Loucy (cell line): Measurements from ENCODE around the gene ANKRD63.

ENCODE experiments used
- H2AFZ ChIP-seq: fragments of 200-600 bp; sonication (generic); 2 replicates; pipeline ENCODE4 v1.6.0; 2016; ENCODE audit warnings: antibody characterized with exemption, mild to moderate bottlenecking, low read length, moderate library complexity
- H3F3A ChIP-seq: fragments of 200-600 bp; 2 replicates; pipeline ENCODE4 v1.6.0; 2016; ENCODE audit warnings: antibody characterized with exemption, low read depth, mild to moderate bottlenecking
- H3K27me3 ChIP-seq: fragments of 200-600 bp; sonication (generic); 2 replicates; pipeline ENCODE4 v1.6.1; 2014; ENCODE audit warnings: low read length, mild to moderate bottlenecking; ENCODE audit not compliant: insufficient read depth, poor library complexity, severe bottlenecking
- H3K36me3 ChIP-seq: fragments of 200-600 bp; sonication (generic); 2 replicates; pipeline ENCODE4 v1.6.1; 2016; ENCODE audit warnings: low read length; ENCODE audit not compliant: insufficient read depth
- H3K4me1 ChIP-seq: fragments of 200-600 bp; sonication (generic); 2 replicates; pipeline ENCODE4 v1.5.1; 2014; ENCODE audit warnings: low read length, mild to moderate bottlenecking; ENCODE audit not compliant: insufficient read depth, poor library complexity, severe bottlenecking
- H3K4me2 ChIP-seq: fragments of 200-600 bp; sonication (generic); 2 replicates; pipeline ENCODE4 v1.6.0; 2014; ENCODE audit warnings: antibody characterized with exemption, low read length, low read depth, mild to moderate bottlenecking; ENCODE audit not compliant: poor library complexity, severe bottlenecking
- H3K4me3 ChIP-seq: fragments of 200-600 bp; sonication (generic); 2 replicates; pipeline ENCODE4 v1.5.1; 2014; ENCODE audit warnings: low read length, mild to moderate bottlenecking, mixed read lengths; ENCODE audit not compliant: poor library complexity, severe bottlenecking
- H3K79me2 ChIP-seq: fragments of 200-600 bp; sonication (generic); 2 replicates; pipeline ENCODE4 v1.6.1; 2014; ENCODE audit warnings: low read length; ENCODE audit not compliant: insufficient read depth
- H3K9ac ChIP-seq: fragments of 200-600 bp; sonication (generic); 2 replicates; pipeline ENCODE4 v1.6.0; 2014; ENCODE audit warnings: mild to moderate bottlenecking, low read depth, low read length, moderate library complexity; ENCODE audit not compliant: poor library complexity, severe bottlenecking
- H3K9me2 ChIP-seq: fragments of 200-600 bp; sonication (generic); replicated peaks from 2 replicates; pipeline ENCODE4 v1.6.1; 2016; ENCODE audit warnings: low read depth, low read length, mixed read lengths
- H3K9me3 ChIP-seq: fragments of 200-600 bp; sonication (generic); 2 replicates; pipeline ENCODE4 v1.6.1; 2014; ENCODE audit warnings: mild to moderate bottlenecking, antibody characterized with exemption, low read length, low read depth; ENCODE audit not compliant: insufficient read depth
- H4K20me1 ChIP-seq: fragments of 200-600 bp; sonication (generic); 2 replicates; pipeline ENCODE4 v1.6.0; 2014; ENCODE audit warnings: antibody characterized with exemption, low read length, mild to moderate bottlenecking; ENCODE audit not compliant: insufficient read depth, poor library complexity, severe bottlenecking
- EZH2phosphoT487 ChIP-seq: fragments of 200-600 bp; IDR thresholded peaks from 2 replicates; pipeline ENCODE4 v1.6.1; 2018; ENCODE audit warnings: antibody characterized with exemption, mild to moderate bottlenecking, moderate library complexity, borderline replicate concordance
- TF ChIP-seq, protein P1 (sequence below): fragments of 200-600 bp; sonication (generic); conservative IDR thresholded peaks from 2 replicates; pipeline ENCODE4 v1.5.1; 2014; ENCODE audit warnings: mild to moderate bottlenecking, antibody characterized with exemption, low read length

Gene ANKRD63

DNA sequence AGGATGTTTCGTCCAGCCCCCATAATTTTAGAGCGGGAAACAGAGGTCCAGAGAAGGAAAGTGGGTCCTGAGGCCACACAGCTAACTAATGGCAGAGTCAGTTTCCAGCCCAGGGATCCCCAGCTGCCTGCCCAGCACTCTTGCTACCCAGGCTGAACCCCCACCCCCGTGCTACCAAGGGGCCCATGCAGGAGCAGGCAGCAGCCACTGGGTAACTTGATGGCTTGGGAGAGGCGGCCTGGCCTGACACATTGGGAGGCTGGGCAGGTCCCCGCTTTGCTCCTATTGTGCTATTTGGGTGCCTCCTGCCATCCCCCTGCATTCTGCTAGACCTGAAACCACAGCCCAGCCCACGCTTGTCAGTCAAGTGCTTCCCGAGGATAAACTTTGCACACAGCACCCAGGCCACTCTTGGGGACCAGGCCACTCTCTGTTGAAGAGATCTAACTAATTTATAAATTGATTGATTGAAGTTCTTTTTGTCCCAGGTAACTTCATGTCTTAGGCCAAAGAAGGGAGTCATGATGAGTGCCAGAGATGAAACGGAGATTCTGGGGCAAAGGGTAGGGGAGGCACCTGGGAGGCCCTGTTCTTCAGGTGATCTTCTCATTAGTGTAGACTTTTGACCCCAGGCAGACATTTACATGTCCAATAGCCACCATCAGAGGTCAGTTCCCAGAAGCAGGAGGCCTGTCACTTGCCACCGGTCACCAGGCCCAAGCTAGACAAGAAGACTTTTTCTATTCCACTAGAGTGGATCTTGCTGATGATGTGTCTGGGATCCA lies 37.0 kb downstream of the ANKRD63 start:
- Histone ChIP-seq H3F3A (no peaks in the 10 kb centered on the region), H3K4me3 (no peak overlapping the region), H3K9me3 (no peaks in the 10 kb centered on the region), H2AFZ (no peak overlapping the region), H3K27me3 (no peaks in the 10 kb centered on the region), H3K9me2 (no peaks in the 10 kb centered on the region), H4K20me1 (no peaks in the 10 kb centered on the region), H3K4me2 (no peak overlapping the region), H3K36me3 (no peaks in the 10 kb centered on the region), H3K4me1 (no peaks in the 10 kb centered on the region), H3K9ac (no peak overlapping the region), H3K79me2 (no peaks in the 10 kb centered on the region)
- TF ChIP-seq, protein P1, sequence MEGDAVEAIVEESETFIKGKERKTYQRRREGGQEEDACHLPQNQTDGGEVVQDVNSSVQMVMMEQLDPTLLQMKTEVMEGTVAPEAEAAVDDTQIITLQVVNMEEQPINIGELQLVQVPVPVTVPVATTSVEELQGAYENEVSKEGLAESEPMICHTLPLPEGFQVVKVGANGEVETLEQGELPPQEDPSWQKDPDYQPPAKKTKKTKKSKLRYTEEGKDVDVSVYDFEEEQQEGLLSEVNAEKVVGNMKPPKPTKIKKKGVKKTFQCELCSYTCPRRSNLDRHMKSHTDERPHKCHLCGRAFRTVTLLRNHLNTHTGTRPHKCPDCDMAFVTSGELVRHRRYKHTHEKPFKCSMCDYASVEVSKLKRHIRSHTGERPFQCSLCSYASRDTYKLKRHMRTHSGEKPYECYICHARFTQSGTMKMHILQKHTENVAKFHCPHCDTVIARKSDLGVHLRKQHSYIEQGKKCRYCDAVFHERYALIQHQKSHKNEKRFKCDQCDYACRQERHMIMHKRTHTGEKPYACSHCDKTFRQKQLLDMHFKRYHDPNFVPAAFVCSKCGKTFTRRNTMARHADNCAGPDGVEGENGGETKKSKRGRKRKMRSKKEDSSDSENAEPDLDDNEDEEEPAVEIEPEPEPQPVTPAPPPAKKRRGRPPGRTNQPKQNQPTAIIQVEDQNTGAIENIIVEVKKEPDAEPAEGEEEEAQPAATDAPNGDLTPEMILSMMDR, result no peak
- TF ChIP-seq EZH2phosphoT487, result no peak

DNA sequence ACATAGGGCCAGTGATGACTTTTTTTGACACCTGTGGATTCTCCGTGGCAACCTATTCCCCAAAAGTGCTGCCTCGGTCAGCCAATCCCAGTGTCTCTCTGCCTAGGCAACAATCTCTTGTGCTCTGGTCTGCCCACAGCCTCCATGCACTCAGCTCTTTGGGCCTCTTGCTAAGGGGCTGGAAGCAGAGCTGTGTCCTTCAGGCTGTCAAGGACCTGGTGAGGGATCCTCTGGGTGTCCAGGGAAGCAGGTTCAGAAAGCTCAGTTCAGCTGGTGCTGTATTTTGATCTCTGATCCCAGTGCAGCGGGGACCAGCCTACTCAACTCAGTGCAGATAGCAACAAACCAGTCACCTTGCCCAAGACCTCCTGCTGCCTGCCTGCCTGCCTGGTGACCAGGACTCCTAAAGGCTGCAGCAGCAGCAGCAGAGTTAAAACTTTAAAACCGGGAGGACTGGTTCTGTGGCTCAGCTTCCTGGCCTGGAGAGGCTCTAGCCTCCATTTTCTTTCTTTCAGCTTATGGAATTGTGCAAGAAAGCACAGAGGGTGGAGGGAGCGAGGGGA lies 37.8 kb downstream of the ANKRD63 start:
- H4K20me1 ChIP-seq, result no peaks in the 10 kb centered on the region
- no peak overlapping the region for H3K9ac ChIP-seq
- H3K79me2 ChIP-seq, result no peaks in the 10 kb centered on the region
- TF ChIP-seq EZH2phosphoT487, result no peak
- H3F3A ChIP-seq, result no peaks in the 10 kb centered on the region
- H3K36me3 ChIP-seq, result no peaks in the 10 kb centered on the region
- H3K9me3 ChIP-seq, result no peaks in the 10 kb centered on the region
- no peaks in the 10 kb centered on the region for H3K9me2 ChIP-seq
- H3K4me2 ChIP-seq, result no peak overlapping the region
- H3K27me3 ChIP-seq, result no peaks in the 10 kb centered on the region
- H3K4me3 ChIP-seq, result no peak overlapping the region
- no peaks in the 10 kb centered on the region for H3K4me1 ChIP-seq
- no peak overlapping the region for H2AFZ ChIP-seq

DNA sequence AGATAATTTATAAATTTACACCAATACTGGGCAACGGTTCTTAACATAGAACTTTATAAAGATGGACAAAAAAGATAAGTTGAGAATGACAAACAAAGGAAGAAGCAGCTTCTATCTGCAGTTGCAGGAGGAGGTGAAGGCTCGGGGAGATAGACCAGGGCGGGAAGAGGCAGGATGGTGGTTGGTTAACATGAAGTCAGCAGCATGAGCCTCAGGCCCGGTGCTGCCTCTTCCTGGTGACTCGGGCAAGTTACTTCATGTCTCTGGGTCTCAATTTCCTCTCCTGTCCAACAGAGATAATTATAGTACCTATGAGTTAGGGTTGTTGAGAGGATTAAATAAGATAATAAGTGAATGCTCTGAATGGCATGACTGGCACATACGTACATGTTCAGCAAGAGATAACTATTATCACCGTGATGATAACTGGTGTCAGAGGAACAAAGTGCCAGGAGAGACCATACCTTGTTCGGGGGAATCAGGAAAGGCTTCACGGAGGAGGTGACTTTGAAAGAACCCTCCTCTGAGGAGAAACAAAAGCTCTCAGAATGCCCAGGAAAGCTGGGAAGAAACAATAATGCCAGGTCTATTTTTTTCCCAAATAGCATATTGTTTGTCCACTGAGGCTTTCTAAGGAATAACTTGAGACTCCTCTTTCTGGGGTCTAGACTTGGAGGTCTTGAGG lies 39.6 kb downstream of the ANKRD63 start:
- H3K79me2 ChIP-seq, result no peaks in the 10 kb centered on the region
- no peaks in the 10 kb centered on the region for H4K20me1 ChIP-seq
- no peak for TF ChIP-seq EZH2phosphoT487
- TF ChIP-seq, protein P1, result no peak
- no peaks in the 10 kb centered on the region for H3K9me2 ChIP-seq
- no peaks in the 10 kb centered on the region for H3K36me3 ChIP-seq
- H2AFZ ChIP-seq, result no peak overlapping the region
- H3K9ac ChIP-seq, result no peak overlapping the region
- no peaks in the 10 kb centered on the region for H3K27me3 ChIP-seq
- H3K4me3 ChIP-seq, result no peak overlapping the region
- no peaks in the 10 kb centered on the region for H3K9me3 ChIP-seq
- no peak overlapping the region for H3K4me2 ChIP-seq
- H3F3A ChIP-seq, result no peaks in the 10 kb centered on the region
- no peaks in the 10 kb centered on the region for H3K4me1 ChIP-seq
